Mesendoderm (in vitro differentiated cells): Measurements from ENCODE around the gene MEIOSIN.

Experiments used
- DNase-seq: peaks from one replicate; pipeline ENCODE4 v3.0.0; 2013
- H2AK5ac ChIP-seq: 2 replicates; pipeline ENCODE4 v1.6.1; 2013; ENCODE audit warnings: low read length, inconsistent platforms
- H2BK120ac ChIP-seq: 2 replicates; pipeline ENCODE4 v1.6.1; 2013; ENCODE audit warnings: low read depth, mild to moderate bottlenecking, low read length, moderate library complexity, mixed read lengths
- H2BK15ac ChIP-seq: replicated peaks from 2 replicates; pipeline ENCODE4 v1.6.1; 2013; ENCODE audit warnings: low read depth, mild to moderate bottlenecking, moderate library complexity
- H2BK5ac ChIP-seq: 2 replicates; pipeline ENCODE4 v1.6.1; 2013; ENCODE audit warnings: low read length, inconsistent platforms
- H3K18ac ChIP-seq: 2 replicates; pipeline ENCODE4 v1.6.1; 2013; ENCODE audit warnings: mild to moderate bottlenecking, low read length, mixed read lengths
- H3K23ac ChIP-seq: one replicate; pipeline ENCODE4 v1.6.1; 2013; ENCODE audit warnings: low read length
- H3K27ac ChIP-seq: 2 replicates; pipeline ENCODE4 v1.5.1; 2013; ENCODE audit warnings: low read depth, mild to moderate bottlenecking, inconsistent platforms, low read length, moderate library complexity
- H3K27me3 ChIP-seq: 2 replicates; pipeline ENCODE4 v1.6.1; 2013; ENCODE audit warnings: low read length, control low read depth, mild to moderate bottlenecking, inconsistent platforms; ENCODE audit not compliant: insufficient read depth, poor library complexity
- H3K36me3 ChIP-seq: 2 replicates; pipeline ENCODE4 v1.6.1; 2013; ENCODE audit warnings: low read length, inconsistent platforms; ENCODE audit not compliant: control insufficient read depth, insufficient read depth
- H3K4ac ChIP-seq: one replicate; pipeline ENCODE4 v1.6.1; 2013; ENCODE audit warnings: low read depth, mild to moderate bottlenecking, low read length, moderate library complexity
- H3K4me1 ChIP-seq: 2 replicates; pipeline ENCODE4 v1.6.1; 2013; ENCODE audit warnings: low read depth, low read length, inconsistent platforms; ENCODE audit not compliant: control insufficient read depth
- H3K4me2 ChIP-seq: 2 replicates; pipeline ENCODE4 v1.6.1; 2013; ENCODE audit warnings: low read length
- H3K4me3 ChIP-seq: 2 replicates; pipeline ENCODE4 v1.5.1; 2013; ENCODE audit warnings: mild to moderate bottlenecking, low read length
- H3K56ac ChIP-seq: one replicate; pipeline ENCODE4 v1.6.1; 2013; ENCODE audit warnings: low read length
- H3K79me1 ChIP-seq: 2 replicates; pipeline ENCODE4 v1.6.1; 2013; ENCODE audit warnings: low read length, inconsistent platforms
- H3K79me2 ChIP-seq: 2 replicates; pipeline ENCODE4 v1.6.1; 2013; ENCODE audit warnings: mild to moderate bottlenecking, low read length; ENCODE audit not compliant: control insufficient read depth, insufficient read depth
- H3K9ac ChIP-seq: 2 replicates; pipeline ENCODE4 v1.6.1; 2013; ENCODE audit warnings: low read length, inconsistent platforms
- H4K5ac ChIP-seq: one replicate; pipeline ENCODE4 v1.6.1; 2013; ENCODE audit warnings: low read length
- H4K8ac ChIP-seq: one replicate; pipeline ENCODE4 v1.6.1; 2013; ENCODE audit warnings: low read depth, mild to moderate bottlenecking, control low read depth, low read length, moderate library complexity
- WGBS: extraction: QIAGEN DNeasy Blood & Tissue Kit; methylation state at CpG from one replicate; pipeline ENCODE4 v1.1.7; 2013; ENCODE audit warnings: low lambda C conversion rate, missing lambda C conversion rate; ENCODE audit not compliant: insufficient coverage; ENCODE audit errors: extremely low coverage; 5-methylcytosine and 5-hydroxymethylcytosine counted together

The MEIOSIN gene

DNA sequence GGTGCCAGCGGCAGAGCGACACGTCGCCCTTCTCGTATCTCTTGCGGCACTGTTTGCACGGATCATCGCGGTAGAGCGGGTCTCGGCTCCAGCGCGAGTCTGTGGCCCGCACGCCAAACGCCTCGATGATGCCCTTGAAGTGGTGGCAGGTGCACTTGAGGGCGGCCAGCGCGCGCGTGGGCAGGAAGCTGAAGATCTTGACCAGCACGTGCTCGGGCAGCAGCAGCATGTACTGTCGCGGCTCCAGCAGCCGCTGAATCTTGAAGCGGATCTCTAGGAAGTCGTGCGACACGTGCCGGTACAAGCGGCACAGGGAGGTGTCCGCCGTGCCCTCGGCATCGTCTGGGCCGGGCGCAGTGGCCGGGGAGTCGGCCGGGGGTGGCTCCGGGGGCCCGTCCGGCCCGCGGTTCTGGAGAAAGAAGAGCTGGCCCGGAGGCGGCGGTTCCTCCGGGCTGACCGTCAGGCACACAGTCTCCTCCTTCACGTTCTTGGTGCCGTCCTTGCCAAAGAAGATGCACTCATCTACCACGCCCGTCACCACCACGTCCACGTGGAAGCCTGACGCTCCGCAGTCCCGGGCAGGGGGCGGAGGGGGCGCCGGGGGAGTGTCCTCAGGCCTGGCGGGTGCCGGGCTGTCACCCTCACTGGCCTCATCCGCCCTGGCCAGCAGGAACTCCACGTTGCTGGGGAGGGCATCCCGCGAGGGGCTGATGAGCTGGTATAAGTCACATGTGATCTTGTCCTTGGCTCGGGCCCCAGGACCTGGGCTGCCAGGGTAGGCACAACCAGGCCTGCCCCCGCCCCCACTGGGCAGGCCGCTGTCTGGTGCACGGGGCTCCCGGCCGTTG, 21.2 kb upstream of the MEIOSIN start:
- no peaks in the 10 kb centered on the region for H3K27me3 ChIP-seq
- H3K79me2 ChIP-seq = peaks cover 30% of the 10 kb centered on the region
- H3K56ac ChIP-seq = no peak overlapping the region
- no peak overlapping the region for H3K4me2 ChIP-seq
- no peak overlapping the region for H3K23ac ChIP-seq
- no peaks in the 10 kb centered on the region for H3K4me1 ChIP-seq
- H3K4me3 ChIP-seq = no peak overlapping the region
- H2AK5ac ChIP-seq = no peak overlapping the region
- H4K5ac ChIP-seq = no peak overlapping the region
- no peak overlapping the region for H3K18ac ChIP-seq
- H4K8ac ChIP-seq = no peak overlapping the region
- DNase-seq = no peak
- peaks cover 2% of the 10 kb centered on the region for H3K36me3 ChIP-seq
- H2BK5ac ChIP-seq = no peak overlapping the region
- H3K4ac ChIP-seq = no peak overlapping the region
- H2BK15ac ChIP-seq = no peak overlapping the region
- H3K9ac ChIP-seq = no peak overlapping the region
- H3K79me1 ChIP-seq = peaks cover 17% of the 10 kb centered on the region
- no peak overlapping the region for H3K27ac ChIP-seq
- no peak overlapping the region for H2BK120ac ChIP-seq
- WGBS = no CpG with 5 or more reads among the region's 76 CpGs

DNA sequence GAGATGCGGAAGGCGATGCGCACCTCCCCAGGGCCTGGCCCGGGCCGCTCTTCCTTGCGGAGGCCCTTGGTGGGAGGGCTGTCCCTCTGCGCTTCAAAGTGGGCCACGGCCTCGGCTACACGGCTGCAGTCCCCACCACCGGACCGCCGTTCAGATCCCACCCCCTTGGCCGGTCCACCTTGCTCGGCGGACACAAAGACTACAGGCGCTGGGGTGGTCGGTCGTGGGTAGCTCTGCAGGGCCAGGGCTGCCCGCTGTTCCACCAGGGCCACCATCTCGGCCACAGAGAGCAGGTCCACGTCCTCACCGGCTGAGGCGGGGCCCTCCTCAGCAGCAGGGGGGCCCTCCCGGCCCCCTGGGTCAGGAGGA, 20.6 kb upstream of the MEIOSIN start:
- Histone ChIP-seq H4K8ac (no peak overlapping the region), H3K27me3 (no peaks in the 10 kb centered on the region), H2BK120ac (no peak overlapping the region), H3K4me2 (no peak overlapping the region), H3K4me1 (no peaks in the 10 kb centered on the region), H2AK5ac (no peak overlapping the region), H3K36me3 (peaks cover 2% of the 10 kb centered on the region), H3K4ac (no peak overlapping the region), H3K9ac (no peak overlapping the region), H3K79me2 (peaks cover 30% of the 10 kb centered on the region), H3K23ac (no peak overlapping the region), H2BK5ac (no peak overlapping the region), H3K27ac (no peak overlapping the region), H3K56ac (no peak overlapping the region), H3K4me3 (no peak overlapping the region), H3K18ac (no peak overlapping the region), H4K5ac (no peak overlapping the region), H3K79me1 (peaks cover 17% of the 10 kb centered on the region), H2BK15ac (no peak overlapping the region)
- no peak for DNase-seq
- WGBS = no CpG with 5 or more reads among the region's 25 CpGs

DNA sequence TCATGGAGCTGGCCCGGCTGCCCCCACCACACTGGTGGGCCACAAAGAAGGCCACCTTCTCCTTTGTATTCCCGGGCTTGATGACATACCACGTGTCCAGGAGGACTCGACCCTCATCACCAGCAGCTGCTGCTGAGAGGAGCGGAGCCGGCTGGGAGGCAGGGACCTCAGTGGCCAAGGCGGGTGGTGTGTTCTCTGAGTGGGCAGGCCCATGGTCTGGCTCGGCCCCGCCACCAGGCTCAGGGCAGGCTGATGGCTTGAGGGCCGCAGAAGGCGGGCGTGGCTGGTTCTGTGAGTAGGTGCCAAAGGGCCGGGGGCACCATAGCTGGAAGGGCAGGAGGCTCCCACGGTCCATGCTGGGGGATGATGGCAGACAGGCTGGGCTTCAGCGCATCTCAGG, 20.1 kb upstream of the MEIOSIN start:
- DNase-seq = no peak
- H3K4me1 ChIP-seq = no peaks in the 10 kb centered on the region

DNA sequence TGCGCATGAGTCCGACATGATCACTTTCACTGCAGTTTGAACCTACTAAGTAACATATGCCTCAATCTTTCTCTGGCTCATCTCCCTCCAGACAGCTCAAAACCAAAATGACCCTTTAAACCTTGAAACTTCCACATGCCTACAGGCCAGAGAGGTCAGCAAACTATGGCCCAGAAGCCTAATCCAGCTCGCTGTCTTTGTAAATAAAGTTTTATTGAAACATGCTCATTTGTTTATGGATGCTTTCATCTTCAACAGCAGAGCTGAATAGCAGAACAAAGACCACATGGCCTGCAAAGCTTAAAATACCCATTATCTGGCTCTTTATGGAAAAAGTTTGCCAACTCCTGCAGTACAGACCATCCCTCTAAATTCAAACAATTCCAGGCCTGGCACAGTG, 18.1 kb upstream of the MEIOSIN start:
- Histone ChIP-seq H3K79me2 (peaks cover 30% of the 10 kb centered on the region), H2BK15ac (no peak overlapping the region), H4K8ac (no peak overlapping the region), H3K56ac (peak overlapping the region; percentile 34), H2AK5ac (no peak overlapping the region), H3K79me1 (peaks cover 17% of the 10 kb centered on the region), H3K23ac (no peak overlapping the region), H3K18ac (no peak overlapping the region), H2BK120ac (no peak overlapping the region), H3K27me3 (no peaks in the 10 kb centered on the region), H2BK5ac (no peak overlapping the region), H3K9ac (peak overlapping the region; percentile 27), H3K4me3 (no peak overlapping the region), H3K4me1 (no peaks in the 10 kb centered on the region), H3K4ac (no peak overlapping the region), H4K5ac (no peak overlapping the region), H3K27ac (no peak overlapping the region), H3K4me2 (no peak overlapping the region), H3K36me3 (peaks cover 2% of the 10 kb centered on the region)
- no CpG with 5 or more reads among the region's 3 CpGs for WGBS
- DNase-seq = no peak

More for the DNA sequence above, 20.1 kb upstream of the MEIOSIN start:
- Histone ChIP-seq H2BK120ac (no peak overlapping the region), H4K8ac (no peak overlapping the region), H3K27me3 (no peaks in the 10 kb centered on the region), H2AK5ac (no peak overlapping the region), H3K4me2 (no peak overlapping the region), H3K36me3 (peaks cover 2% of the 10 kb centered on the region), H2BK15ac (no peak overlapping the region), H3K18ac (no peak overlapping the region), H3K79me2 (peaks cover 30% of the 10 kb centered on the region), H3K9ac (no peak overlapping the region), H3K56ac (no peak overlapping the region), H3K23ac (no peak overlapping the region), H2BK5ac (no peak overlapping the region), H3K4ac (no peak overlapping the region), H3K4me3 (no peak overlapping the region), H3K79me1 (peaks cover 17% of the 10 kb centered on the region), H4K5ac (no peak overlapping the region), H3K27ac (no peak overlapping the region)
- no CpG with 5 or more reads among the region's 15 CpGs for WGBS

DNA sequence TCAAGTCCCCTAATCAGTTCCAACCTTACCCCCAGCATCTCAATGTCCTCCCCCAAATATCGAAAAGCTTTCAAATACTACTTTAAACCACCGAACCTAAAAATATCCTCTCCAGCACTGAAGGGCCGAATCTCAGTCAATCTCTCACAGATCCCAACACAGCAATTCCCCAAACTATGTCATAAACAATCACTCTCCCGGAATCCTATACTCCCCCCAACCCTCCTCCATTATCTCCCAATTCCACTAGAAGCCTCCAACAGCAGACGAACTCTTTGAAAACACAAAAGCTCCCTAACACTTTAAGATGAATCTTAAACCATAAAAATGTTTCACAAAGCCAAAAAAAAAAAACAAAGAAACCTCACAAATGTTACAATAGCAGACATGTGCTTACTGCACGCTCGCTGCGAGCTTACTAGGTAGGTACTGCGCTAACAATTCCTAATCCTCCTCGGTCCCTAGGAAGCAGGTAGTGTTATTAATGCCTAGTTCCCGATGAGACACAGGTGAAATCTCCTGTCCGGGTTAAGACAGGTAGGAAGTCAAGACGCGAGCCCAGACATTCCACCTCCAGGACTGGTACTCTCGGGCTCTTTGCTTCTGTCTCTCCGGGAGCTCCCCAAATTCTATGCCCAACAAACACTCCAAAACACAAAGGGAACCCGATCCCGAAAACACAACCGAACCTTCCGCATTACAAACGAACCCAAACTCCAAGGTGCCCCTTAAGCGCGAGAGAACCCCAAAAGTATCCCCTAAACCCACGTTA, 16.7 kb upstream of the MEIOSIN start:
- DNase-seq = peak; percentile 50
- Histone ChIP-seq H2AK5ac (peak overlapping the region; percentile 87), H4K5ac (no peak overlapping the region), H3K79me1 (peaks cover 17% of the 10 kb centered on the region), H3K56ac (peak overlapping the region; percentile 94), H3K36me3 (peaks cover 2% of the 10 kb centered on the region), H2BK5ac (peak overlapping the region; percentile 64), H3K23ac (no peak overlapping the region), H3K4me2 (peak overlapping the region; percentile 99), H2BK15ac (no peak overlapping the region), H3K4me1 (no peaks in the 10 kb centered on the region), H3K27ac (no peak overlapping the region), H3K9ac (peak overlapping the region; percentile 94), H2BK120ac (no peak overlapping the region), H3K4ac (no peak overlapping the region), H3K27me3 (no peaks in the 10 kb centered on the region), H3K18ac (peak overlapping the region; percentile 40), H3K79me2 (peaks cover 30% of the 10 kb centered on the region), H4K8ac (no peak overlapping the region), H3K4me3 (peak overlapping the region; percentile 64)
- no CpG with 5 or more reads among the region's 24 CpGs for WGBS
